H9 (cell line): ENCODE results near the gene DACH1. TPM values are rescaled to one million over a fixed set of nuclear protein-coding genes. Genes with fewer than 3 reads are reported as not detected.

Source experiments
- DNase-seq: peaks from one replicate; pipeline ENCODE4 v3.0.0-alpha.2; 2017
- H2AFZ ChIP-seq: one replicate; pipeline ENCODE4 v1.6.1; 2013; ENCODE audit warnings: mild to moderate bottlenecking, low read length, control low read depth, moderate library complexity
- H2AK5ac ChIP-seq: 2 replicates; pipeline ENCODE4 v1.6.1; 2013; ENCODE audit warnings: low read length, control low read depth, mixed read lengths; ENCODE audit not compliant: insufficient read length
- H2BK120ac ChIP-seq: one replicate; pipeline ENCODE4 v1.6.1; 2013; ENCODE audit warnings: low read depth, mild to moderate bottlenecking, low read length, control low read depth, inconsistent platforms; ENCODE audit not compliant: poor library complexity, severe bottlenecking
- H2BK12ac ChIP-seq: 2 replicates; pipeline ENCODE4 v1.6.1; 2013; ENCODE audit warnings: low read length, control low read depth, mixed read lengths, low read depth; ENCODE audit not compliant: insufficient read length
- H2BK15ac ChIP-seq: 2 replicates; pipeline ENCODE4 v1.6.1; 2013; ENCODE audit warnings: low read depth, low read length, control low read depth
- H2BK20ac ChIP-seq: one replicate; pipeline ENCODE4 v1.6.1; 2013; ENCODE audit warnings: low read depth, mild to moderate bottlenecking, low read length, control low read depth, inconsistent platforms; ENCODE audit not compliant: poor library complexity, severe bottlenecking
- H2BK5ac ChIP-seq: 2 replicates; pipeline ENCODE4 v1.6.1; 2013; ENCODE audit warnings: low read length, control low read depth, mixed read lengths; ENCODE audit not compliant: insufficient read length
- H3K14ac ChIP-seq: 2 replicates; pipeline ENCODE4 v1.6.1; 2013; ENCODE audit warnings: low read length, control low read depth; ENCODE audit not compliant: insufficient read depth
- H3K18ac ChIP-seq: 2 replicates; pipeline ENCODE4 v1.6.1; 2013; ENCODE audit warnings: low read depth, mild to moderate bottlenecking, mixed read lengths, low read length, control low read depth; ENCODE audit not compliant: insufficient read length
- H3K23ac ChIP-seq: 2 replicates; pipeline ENCODE4 v1.6.1; 2013; ENCODE audit warnings: low read length, control low read depth, mixed read lengths, low read depth; ENCODE audit not compliant: insufficient read length
- H3K23me2 ChIP-seq: 2 replicates; pipeline ENCODE4 v1.6.1; 2013; ENCODE audit warnings: low read depth, mild to moderate bottlenecking, mixed read lengths, low read length, control low read depth; ENCODE audit not compliant: insufficient read length, poor library complexity, severe bottlenecking
- H3K27ac ChIP-seq: 2 replicates; pipeline ENCODE4 v1.5.1; 2013; ENCODE audit warnings: low read length, control low read depth, mixed read lengths, low read depth; ENCODE audit not compliant: insufficient read length
- H3K27me3 ChIP-seq: 2 replicates; pipeline ENCODE4 v1.6.1; 2013; ENCODE audit warnings: low read length, control low read depth, inconsistent platforms; ENCODE audit not compliant: insufficient read depth
- H3K4ac ChIP-seq: 2 replicates; pipeline ENCODE4 v1.6.1; 2013; ENCODE audit warnings: low read depth, mild to moderate bottlenecking, control low read depth, inconsistent platforms, low read length, moderate library complexity
- H3K4me1 ChIP-seq: 2 replicates; pipeline ENCODE4 v1.6.1; 2013; ENCODE audit warnings: low read length, control low read depth, inconsistent platforms; ENCODE audit not compliant: insufficient read depth
- H3K4me2 ChIP-seq: 2 replicates; pipeline ENCODE4 v1.6.1; 2013; ENCODE audit warnings: low read length, control low read depth, mixed read lengths; ENCODE audit not compliant: insufficient read length, insufficient read depth
- H3K56ac ChIP-seq: 2 replicates; pipeline ENCODE4 v1.6.1; 2013; ENCODE audit warnings: low read depth, mild to moderate bottlenecking, mixed read lengths, low read length, control low read depth; ENCODE audit not compliant: insufficient read length
- H3K79me1 ChIP-seq: 2 replicates; pipeline ENCODE4 v1.6.1; 2013; ENCODE audit warnings: low read depth, mild to moderate bottlenecking, moderate library complexity, low read length, control low read depth, inconsistent platforms; ENCODE audit not compliant: insufficient read depth, poor library complexity, severe bottlenecking
- H3K79me2 ChIP-seq: 2 replicates; pipeline ENCODE4 v1.6.1; 2013; ENCODE audit warnings: low read length, control low read depth, inconsistent platforms; ENCODE audit not compliant: insufficient read depth
- H3K9ac ChIP-seq: 2 replicates; pipeline ENCODE4 v1.6.1; 2013; ENCODE audit warnings: low read length, control low read depth, mixed read lengths; ENCODE audit not compliant: insufficient read length; ENCODE audit errors: extremely low read depth
- H3K9me3 ChIP-seq: one replicate; pipeline ENCODE4 v1.6.1; 2013; ENCODE audit warnings: low read depth, low read length, inconsistent platforms; ENCODE audit not compliant: control insufficient read depth
- H3T11ph ChIP-seq: one replicate; pipeline ENCODE4 v1.6.1; 2013; ENCODE audit warnings: mild to moderate bottlenecking, low read length, control low read depth, inconsistent platforms
- H4K20me1 ChIP-seq: one replicate; pipeline ENCODE4 v1.6.1; 2013; ENCODE audit not compliant: control insufficient read depth, insufficient read length, insufficient read depth
- H4K5ac ChIP-seq: 2 replicates; pipeline ENCODE4 v1.6.1; 2013; ENCODE audit warnings: low read depth, mild to moderate bottlenecking, mixed read lengths, low read length, control low read depth; ENCODE audit not compliant: insufficient read length
- H4K8ac ChIP-seq: replicated peaks from 2 replicates; pipeline ENCODE4 v1.6.1; 2013; ENCODE audit warnings: low read length, control low read depth, mixed read lengths, low read depth; ENCODE audit not compliant: insufficient read length
- H4K91ac ChIP-seq: 2 replicates; pipeline ENCODE4 v1.6.1; 2013; ENCODE audit warnings: low read depth, mild to moderate bottlenecking, moderate library complexity, mixed read lengths, low read length, control low read depth; ENCODE audit not compliant: insufficient read length
- H3K27ac Mint-ChIP-seq, 3 experiments: 2 replicates in 2 of 3; 3 replicates in 1 of 3; pipeline ENCODE4 v1.8.0; 2020 to 2021; ENCODE audit warnings: mixed read lengths in 3 of 3, mild to moderate bottlenecking in 1 of 3, moderate library complexity in 1 of 3
- H3K27me3 Mint-ChIP-seq: 2 replicates; pipeline ENCODE4 v1.8.0; 2021; ENCODE audit warnings: low read depth, mild to moderate bottlenecking, moderate library complexity, mixed read lengths
- H3K36me3 Mint-ChIP-seq, 3 experiments: 2 replicates in 2 of 3; 3 replicates in 1 of 3; pipeline ENCODE4 v1.8.0; 2020 to 2021; ENCODE audit warnings: low read depth in 3 of 3, mixed read lengths in 3 of 3; ENCODE audit not compliant: insufficient read depth in 1 of 3
- H3K4me1 Mint-ChIP-seq, 2 experiments: 2 replicates each; pipeline ENCODE4 v1.8.0; 2020; ENCODE audit warnings: mixed read lengths in 2 of 2
- H3K4me3 Mint-ChIP-seq, 2 experiments: 2 replicates in 1 of 2; 3 replicates in 1 of 2; pipeline ENCODE4 v1.8.0; 2020 to 2021; ENCODE audit warnings: mild to moderate bottlenecking in 2 of 2, mixed read lengths in 2 of 2, moderate library complexity in 1 of 2
- H3K9me3 Mint-ChIP-seq, 2 experiments: 2 replicates in 1 of 2; 3 replicates in 1 of 2; pipeline ENCODE4 v1.8.0; 2020; ENCODE audit warnings: mild to moderate bottlenecking in 2 of 2, mixed read lengths in 2 of 2, moderate library complexity in 1 of 2
- CTCF ChIP-seq: fragments of 200-600 bp; sonication (generic); conservative IDR thresholded peaks from 3 replicates; pipeline ENCODE4 v1.8.0; 2021; ENCODE audit warnings: antibody characterized with exemption, mild to moderate bottlenecking
- WGBS: extraction: QIAGEN DNeasy Blood & Tissue Kit; methylation state at CpG from one replicate; pipeline ENCODE4 v1.1.7; 2013; ENCODE audit warnings: missing lambda C conversion rate, low lambda C conversion rate, mixed read lengths; ENCODE audit not compliant: insufficient read length; ENCODE audit errors: extremely low coverage; 5-methylcytosine and 5-hydroxymethylcytosine counted together
- total RNA-seq: library from RNA; stranded (reverse); gene quantifications from 2 replicates; pipeline ENCODE4 v1.2.1, GENCODE V29; 2021

Gene DACH1
- total RNA-seq, 1 experiment from 2014 or later, result not detected

GRCh38 chr13:71798707-71799106, 68.3 kb downstream of the DACH1 start:
- H2AK5ac ChIP-seq, result no peak overlapping the region
- no peak overlapping the region for H3T11ph ChIP-seq
- H2BK15ac ChIP-seq, result no peak overlapping the region
- no peak overlapping the region for H3K4me3 Mint-ChIP-seq
- H3K18ac ChIP-seq, result no peak overlapping the region
- no peak for TF ChIP-seq CTCF
- H2BK120ac ChIP-seq, result no peak overlapping the region
- H3K27ac ChIP-seq, result no peak overlapping the region
- H3K27ac Mint-ChIP-seq, result no peak overlapping the region
- no peak overlapping the region for H4K8ac ChIP-seq
- H3K4me2 ChIP-seq, result no peak overlapping the region
- no peak overlapping the region for H2BK5ac ChIP-seq
- H2AFZ ChIP-seq, result no peak overlapping the region
- no peaks in the 10 kb centered on the region for H3K9me3 ChIP-seq
- H3K79me2 ChIP-seq, result no peaks in the 10 kb centered on the region
- H3K79me1 ChIP-seq, result no peaks in the 10 kb centered on the region
- H3K4me1 Mint-ChIP-seq, result peaks cover 0 to 4% of the 10 kb centered on the region in 2 experiments; a peak in 1 of 4 replicates
- no CpG with 5 or more reads among the region's 1 CpG for WGBS
- DNase-seq, result no peak
- no peak overlapping the region for H3K56ac ChIP-seq
- no peaks in the 10 kb centered on the region for H3K4me1 ChIP-seq
- no peak overlapping the region for H3K9ac ChIP-seq
- H3K23ac ChIP-seq, result no peak overlapping the region
- no peaks in the 10 kb centered on the region for H3K36me3 Mint-ChIP-seq
- no peaks in the 10 kb centered on the region for H3K27me3 ChIP-seq
- H3K9me3 Mint-ChIP-seq, result no peaks in the 10 kb centered on the region
- no peaks in the 10 kb centered on the region for H3K23me2 ChIP-seq
- no peaks in the 10 kb centered on the region for H4K20me1 ChIP-seq
- no peak overlapping the region for H2BK20ac ChIP-seq
- H3K27me3 Mint-ChIP-seq, result no peaks in the 10 kb centered on the region
- no peak overlapping the region for H4K5ac ChIP-seq
- no peak overlapping the region for H3K4ac ChIP-seq
- H2BK12ac ChIP-seq, result no peak overlapping the region
- H3K14ac ChIP-seq, result no peak overlapping the region
- H4K91ac ChIP-seq, result no peak overlapping the region
